ENCODE data around the gene WFIKKN2. TPM values are rescaled to one million over a fixed set of nuclear protein-coding genes. Genes with fewer than 3 reads are reported as not detected.

Gene WFIKKN2
- total and polyA plus RNA-seq, 2 of the 13 experiments (the other 11 are each of a cell fraction or from before 2014, with no cell fraction given), result not detected

- ATAC-seq (no peak), FAIRE-seq (no peak), DNase-seq (ENCODE audit: low spot score) (no peak)
- H3K27me3 ChIP-seq (ENCODE audit: control insufficient read depth in 1 of 2, insufficient read depth in 2 of 2, low read length in 2 of 2), result no peaks in the 10 kb centered on the region
- ChIA-PET POLR2A (interaction anchor here (1.1 kb wide), 1 partner anchor 15 kb away, joined by 3 read pairs; the partner anchor contains the start of gene TOB1), CTCF (ENCODE audit: low intra/inter-chr PET ratio, low total read pairs) (no interaction called here)
- TF ChIP-seq DNMT3B (CRISPR knock-in tag; conservative IDR thresholded peaks at IDR 0.05), result no peak
- no TSS peak for BruUV-seq (replicated peaks)
- no peak overlapping the region for H2AFZ ChIP-seq (ENCODE audit: low read length)
- H3K9me3 ChIP-seq (ENCODE audit: low read length), result peaks cover 4% of the 10 kb centered on the region; the same call in 1 of the 2 replicates
- H3K79me2 ChIP-seq (ENCODE audit: insufficient read depth, low read length), result no peaks in the 10 kb centered on the region
- H3K4me1 ChIP-seq (ENCODE audit: insufficient read depth, low read length), result peaks cover 45% of the 10 kb centered on the region
- no peak overlapping the region for H3K9ac ChIP-seq (ENCODE audit: insufficient read depth, low read depth, low read length)
- intact Hi-C loops (cut with micrococcal nuclease; ENCODE audit: unreplicated experiment), result no loop called here
- no peak overlapping the region for H3K4me2 ChIP-seq (ENCODE audit: low read depth, low read length)
- no peaks in the 10 kb centered on the region for H3K36me3 ChIP-seq (replicated peaks in 1 of 2; ENCODE audit: control insufficient read depth in 1 of 2, insufficient read depth in 2 of 2, low read length in 2 of 2)
- no peak overlapping the region for H3K4me3 ChIP-seq (replicated peaks in 1 of 3; ENCODE audit: insufficient read depth in 1 of 3, low read depth in 2 of 3, low read length in 3 of 3)
- in situ Hi-C loops (cut with HindIII; ENCODE audit: extremely low pct_ligation_motif_present, low pct_unique_long_range_greater_than_20kb), result no loop called here
- WGBS (ENCODE audit: low lambda C conversion rate), result 87% methylated on average over 2 of the region's 2 CpGs
- H4K20me1 ChIP-seq (ENCODE audit: insufficient read depth, low read length), result no peaks in the 10 kb centered on the region
- H3K27ac ChIP-seq (ENCODE audit: extremely low read length, insufficient read depth, low read length), result no peak overlapping the region
These were observed 45.8 kb downstream of the WFIKKN2 start for GRCh38 chr17:50881182-50881581.

- FAIRE-seq (no peak), DNase-seq (ENCODE audit: low spot score) (no peak), ATAC-seq (no peak)
- Histone ChIP-seq H3K27me3 (ENCODE audit: control insufficient read depth in 1 of 2, insufficient read depth in 2 of 2, low read length in 2 of 2) (no peaks in the 10 kb centered on the region), H3K4me2 (ENCODE audit: low read depth, low read length) (no peak overlapping the region), H2AFZ (ENCODE audit: low read length) (no peak overlapping the region), H3K9ac (ENCODE audit: insufficient read depth, low read depth, low read length) (no peak overlapping the region), H3K79me2 (ENCODE audit: insufficient read depth, low read length) (no peaks in the 10 kb centered on the region), H3K4me1 (ENCODE audit: insufficient read depth, low read length) (peaks cover 56% of the 10 kb centered on the region), H3K9me3 (ENCODE audit: low read length) (peaks cover 4% of the 10 kb centered on the region; the same call in 1 of the 2 replicates), H3K36me3 (replicated peaks in 1 of 2; ENCODE audit: control insufficient read depth in 1 of 2, insufficient read depth in 2 of 2, low read length in 2 of 2) (no peaks in the 10 kb centered on the region), H3K4me3 (replicated peaks in 1 of 3; ENCODE audit: insufficient read depth in 1 of 3, low read depth in 2 of 3, low read length in 3 of 3) (no peak overlapping the region), H4K20me1 (ENCODE audit: insufficient read depth, low read length) (no peaks in the 10 kb centered on the region), H3K27ac (ENCODE audit: extremely low read length, insufficient read depth, low read length) (no peak overlapping the region)
- no TSS peak for BruUV-seq (replicated peaks)
- TF ChIP-seq STAT5B (CRISPR knock-in tag; IDR thresholded peaks at IDR 0.05) (no peak), MEIS2 (CRISPR knock-in tag; IDR thresholded peaks at IDR 0.05) (no peak), SOX13 (IDR thresholded peaks at IDR 0.05) (no peak), SOX13 (CRISPR knock-in tag; conservative IDR thresholded peaks at IDR 0.05 in 1 of 2, IDR thresholded peaks at IDR 0.05 in 1 of 2) (no peak), RBAK (CRISPR knock-in tag; IDR thresholded peaks at IDR 0.05) (no peak), SKIL (CRISPR knock-in tag; IDR thresholded peaks at IDR 0.05; ENCODE audit: borderline replicate concordance) (no peak), ZFP1 (CRISPR knock-in tag; IDR thresholded peaks at IDR 0.05) (no peak), SKI (IDR thresholded peaks at IDR 0.05; ENCODE audit: partially characterized antibody) (no peak), ZNF558 (CRISPR knock-in tag; IDR thresholded peaks at IDR 0.05; ENCODE audit: borderline replicate concordance) (no peak), ATF1 (CRISPR knock-in tag; IDR thresholded peaks at IDR 0.05) (no peak), ZMYM3 (CRISPR knock-in tag; IDR thresholded peaks at IDR 0.05) (no peak), CEBPG (CRISPR knock-in tag; IDR thresholded peaks at IDR 0.05) (no peak), ATF7 (IDR thresholded peaks at IDR 0.05) (no peak), ATF7 (CRISPR knock-in tag; IDR thresholded peaks at IDR 0.05) (no peak), TFAP4 (IDR thresholded peaks at IDR 0.05; ENCODE audit: borderline replicate concordance, low read depth) (no peak), ZNF780A (CRISPR knock-in tag; IDR thresholded peaks at IDR 0.05) (no peak), HBP1 (CRISPR knock-in tag; IDR thresholded peaks at IDR 0.05; ENCODE audit: low read depth) (no peak)
- 93% methylated on average over 7 of the region's 7 CpGs for WGBS (ENCODE audit: low lambda C conversion rate)
- intact Hi-C loops (cut with micrococcal nuclease; ENCODE audit: unreplicated experiment) (no loop called here), in situ Hi-C loops (cut with HindIII; ENCODE audit: extremely low pct_ligation_motif_present, low pct_unique_long_range_greater_than_20kb) (no loop called here)
- CTCF ChIA-PET (ENCODE audit: low intra/inter-chr PET ratio, low total read pairs), result no interaction called here
- POLR2A ChIA-PET, result interaction anchor here (2.1 to 5.4 kb wide), 4 partner anchors 10 to 22 kb away, joined by 11 to 183 read pairs (median 40); partner anchors contain the start of gene TOB1
These were observed 47.5 kb downstream of the WFIKKN2 start for GRCh38 chr17:50882851-50883250.
